T-cell (primary cell): Measurements from ENCODE around the gene PDIA2. TPM values are rescaled to one million over a fixed set of nuclear protein-coding genes. Genes with fewer than 3 reads are reported as not detected.

Experiments used
- ATAC-seq, 4 experiments: fragments of 200-7000 bp in 3 of 4; fragments of 150-1000 bp in 1 of 4; cut with Tn5 transposase; replicated peaks in 1 of 4; 1 replicate in 3 of 4; 2 replicates in 1 of 4; pipeline ENCODE4 v1.10.0; 2021; ENCODE audit warnings: moderate library complexity in 3 of 4, mild to moderate bottlenecking in 2 of 4, moderate number of reproducible peaks in 1 of 4
- CTCF ChIA-PET, 2 donors: fragments of 300-600 bp; sonication (Branson Sonifier 250); formaldehyde crosslinking; loops; one replicate each; lab custom pipeline; 2022; ENCODE audit warnings: antibody characterized with exemption in 2 of 2; lab: Charles Lee
- POLR2A ChIA-PET, 2 donors: fragments of 300-600 bp; sonication (Branson Sonifier 250); formaldehyde crosslinking; loops; one replicate each; lab custom pipeline; 2022; ENCODE audit warnings: antibody characterized with exemption in 2 of 2; lab: Charles Lee
- DNase-seq, 35 experiments: peaks; one replicate each; pipeline versions ENCODE4 v3.0.0 to v3.0.0-alpha.2; 2013 to 2023
- H3K27ac ChIP-seq: one replicate; pipeline ENCODE4 v1.5.1; 2013; ENCODE audit warnings: low read length
- H3K27me3 ChIP-seq, 2 experiments: replicated peaks in 1 of 2; 1 replicate in 1 of 2; 2 replicates in 1 of 2; pipeline versions ENCODE4 v1.6.1 to v1.7.0; 2013; ENCODE audit warnings: low read length in 1 of 2, mixed read lengths in 1 of 2; ENCODE audit not compliant: control insufficient read depth in 2 of 2, insufficient read depth in 2 of 2; ENCODE audit errors: extremely low read depth in 1 of 2
- H3K36me3 ChIP-seq, 2 donors: 1 replicate in 1 of 2; 2 replicates in 1 of 2; pipeline versions ENCODE4 v1.6.1 to v1.7.0; 2013; ENCODE audit warnings: low read length in 1 of 2; ENCODE audit not compliant: control insufficient read depth in 2 of 2, insufficient read depth in 1 of 2; ENCODE audit errors: extremely low read depth in 1 of 2
- H3K4me1 ChIP-seq, 2 experiments: 1 replicate in 1 of 2; 2 replicates in 1 of 2; pipeline versions ENCODE4 v1.6.1 to v1.7.0; 2013; ENCODE audit warnings: low read length in 2 of 2, mixed read lengths in 1 of 2; ENCODE audit not compliant: insufficient read depth in 2 of 2, control insufficient read depth in 1 of 2; ENCODE audit errors: extremely low read depth in 1 of 2
- H3K4me3 ChIP-seq, 2 donors: 1 replicate in 1 of 2; 2 replicates in 1 of 2; pipeline versions ENCODE4 v1.5.1 to v1.7.0; 2013; ENCODE audit warnings: mild to moderate bottlenecking in 2 of 2, low read length in 1 of 2, moderate library complexity in 1 of 2; ENCODE audit not compliant: control insufficient read depth in 1 of 2; ENCODE audit errors: extremely low read depth in 1 of 2
- H3K9me3 ChIP-seq: 2 replicates; pipeline ENCODE4 v1.7.0; 2013
- H3K27ac Mint-ChIP-seq, 2 donors: one replicate each; pipeline ENCODE4 v1.8.0; 2020 to 2021; ENCODE audit warnings: mild to moderate bottlenecking in 2 of 2, mixed read lengths in 2 of 2
- H3K27me3 Mint-ChIP-seq, 2 donors: one replicate each; pipeline ENCODE4 v1.8.0; 2021 to 2022; ENCODE audit warnings: mixed read lengths in 2 of 2
- H3K36me3 Mint-ChIP-seq: one replicate; pipeline ENCODE4 v1.8.0; 2021; ENCODE audit warnings: mixed read lengths
- H3K4me1 Mint-ChIP-seq, 3 donors: one replicate each; pipeline ENCODE4 v1.8.0; 2020 to 2022; ENCODE audit warnings: mixed read lengths in 3 of 3, mild to moderate bottlenecking in 1 of 3
- H3K4me3 Mint-ChIP-seq, 3 donors: one replicate each; pipeline ENCODE4 v1.8.0; 2020 to 2022; ENCODE audit warnings: mild to moderate bottlenecking in 3 of 3, mixed read lengths in 3 of 3, moderate library complexity in 3 of 3
- H3K9me3 Mint-ChIP-seq, 3 donors: one replicate each; pipeline ENCODE4 v1.8.0; 2020 to 2022; ENCODE audit warnings: mixed read lengths in 3 of 3
- whole genome bisulfite sequencing: methylation state at CpG from one replicate; pipeline ENCODE4 v1.1.5; 2013; ENCODE audit warnings: missing lambda C conversion rate; ENCODE audit not compliant: insufficient coverage; 5-methylcytosine and 5-hydroxymethylcytosine counted together
- total RNA-seq, 35 experiments: library from RNA in 6 of 35; stranded (reverse) in 6 of 35; fragments of 120-200 nt in 1 of 35; gene quantifications; one replicate each; pipeline versions ENCODE4 v1.2.1 to v1.2.4 and lab custom pipeline; 2013 to 2026

The PDIA2 gene
- total RNA-seq, 5 donors from 2014 or later (not counting 1 experiment from before 2014, with no cell fraction given): 0.38 to 0.54 (median 0.53) TPM; not detected in 2

DNA sequence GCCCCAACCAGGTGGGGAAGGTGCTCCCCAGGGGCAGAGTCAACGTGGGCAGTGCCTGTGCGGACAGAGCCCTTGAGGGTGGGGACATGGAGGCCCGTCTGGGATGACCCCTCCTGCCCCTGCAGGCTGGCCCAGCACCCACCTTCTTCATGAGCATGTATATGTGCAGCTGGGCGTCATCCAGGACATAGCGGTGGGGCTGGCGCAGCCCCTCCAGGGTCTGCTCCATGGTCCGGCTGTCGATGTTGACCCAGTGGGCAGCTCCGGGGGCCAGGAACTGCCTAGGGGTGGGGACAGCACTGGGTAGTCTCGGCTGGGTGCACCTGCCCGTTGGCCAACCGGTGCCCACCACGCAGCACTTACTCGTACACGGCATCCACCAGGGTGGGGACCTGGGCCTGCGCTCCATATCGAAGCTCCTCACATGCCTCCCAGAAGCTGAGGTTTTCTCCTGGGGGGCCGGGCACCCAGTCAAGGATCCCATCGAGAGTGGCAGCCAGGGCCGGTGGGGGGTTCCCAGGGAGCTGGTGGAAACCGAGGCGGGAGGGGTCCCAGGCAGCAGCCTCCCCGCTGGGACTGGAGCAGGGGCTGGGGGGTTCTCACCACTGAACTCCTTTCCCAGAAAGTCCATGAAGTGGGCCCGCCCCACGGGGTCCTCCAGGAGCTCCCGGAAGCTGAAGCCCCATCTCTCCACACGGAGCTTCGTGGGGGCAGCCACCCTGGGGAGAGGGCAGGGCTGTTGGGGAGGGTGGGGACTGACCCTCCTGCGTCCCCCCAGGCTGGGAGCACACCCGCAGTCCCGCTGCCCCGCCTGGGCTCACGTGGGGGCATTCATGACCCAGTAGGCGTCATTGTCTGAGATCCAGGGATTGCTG lies 12.3 kb upstream of the PDIA2 start:
- Mint-ChIP-seq H3K4me1 (peaks cover 0 to 6% (median 4%) of the 10 kb centered on the region in 3 donors), H3K9me3 (no peaks in the 10 kb centered on the region), H3K27ac (no peak overlapping the region), H3K27me3 (peaks cover 0 to 2% of the 10 kb centered on the region in 2 donors), H3K36me3 (no peaks in the 10 kb centered on the region), H3K4me3 (no peak overlapping the region)
- Histone ChIP-seq H3K27ac (no peak overlapping the region), H3K27me3 (peaks cover 0 to 33% of the 10 kb centered on the region in 2 experiments), H3K36me3 (no peaks in the 10 kb centered on the region), H3K4me1 (peaks cover 0 to 13% of the 10 kb centered on the region in 2 experiments), H3K9me3 (no peaks in the 10 kb centered on the region), H3K4me3 (no peak overlapping the region)
- CTCF ChIA-PET: no interaction called here
- DNase-seq: no peak
- POLR2A ChIA-PET: no interaction called here
- no peak for ATAC-seq
- whole genome bisulfite sequencing: 92% methylated on average over 29 of the region's 34 CpGs

DNA sequence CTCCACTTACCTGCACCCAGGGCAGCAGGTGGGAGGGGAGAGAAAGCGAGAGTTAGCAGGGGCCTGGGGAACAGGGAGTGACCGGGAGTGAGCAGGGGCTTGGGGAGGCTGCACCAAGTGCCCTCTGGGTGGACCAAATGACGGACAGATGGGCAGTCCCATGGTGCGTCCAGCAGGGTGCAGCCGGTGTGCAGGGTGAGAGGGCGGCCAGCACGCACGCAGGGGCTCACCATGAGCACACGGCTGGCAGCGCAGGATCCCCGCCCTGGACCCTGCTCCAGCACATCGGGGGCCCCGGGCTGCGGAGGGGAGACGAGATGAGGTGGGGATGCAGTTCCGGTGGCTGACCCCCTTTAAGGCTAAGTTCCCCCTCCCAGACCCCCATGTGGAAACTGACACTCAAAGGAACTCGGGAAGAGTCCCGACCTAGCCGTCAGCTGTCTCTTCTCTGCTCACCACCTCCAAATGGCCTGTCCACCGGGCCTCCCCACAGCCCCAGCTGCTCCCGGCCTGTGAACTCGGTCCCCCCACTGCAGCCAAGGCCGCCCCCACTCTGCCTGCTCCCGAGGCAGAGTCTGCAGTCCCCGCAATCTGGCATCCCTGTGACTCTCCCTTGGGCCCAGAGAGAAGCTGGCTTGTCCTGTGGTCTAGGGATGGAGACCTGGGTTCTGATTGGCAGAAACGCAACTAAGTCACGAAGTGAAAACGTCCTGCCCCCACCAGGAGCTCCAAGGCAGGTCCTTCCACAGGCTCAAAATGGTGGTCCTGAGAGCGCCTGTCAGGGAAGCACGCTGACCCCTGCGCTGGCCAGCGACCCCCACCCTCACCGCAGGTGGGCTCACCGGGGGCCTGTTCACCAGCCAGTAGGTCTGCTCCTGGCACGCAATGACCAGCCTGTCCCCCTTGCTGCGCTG lies 10.1 kb upstream of the PDIA2 start:
- ChIA-PET CTCF (no interaction called here), POLR2A (no interaction called here)
- Histone ChIP-seq H3K36me3 (no peaks in the 10 kb centered on the region), H3K4me3 (no peak overlapping the region), H3K9me3 (no peaks in the 10 kb centered on the region), H3K4me1 (peaks cover 0 to 11% of the 10 kb centered on the region in 2 experiments), H3K27me3 (peaks cover 0 to 51% of the 10 kb centered on the region in 2 experiments), H3K27ac (no peak overlapping the region)
- Mint-ChIP-seq H3K4me3 (no peak overlapping the region), H3K4me1 (peaks cover 0 to 6% (median 3%) of the 10 kb centered on the region in 3 donors), H3K9me3 (no peaks in the 10 kb centered on the region), H3K27me3 (peaks cover 11 to 14% of the 10 kb centered on the region in 2 donors), H3K27ac (no peak overlapping the region), H3K36me3 (no peaks in the 10 kb centered on the region)
- no peak for ATAC-seq
- 89% methylated on average over 20 of the region's 36 CpGs for WGBS
- no peak for DNase-seq

DNA sequence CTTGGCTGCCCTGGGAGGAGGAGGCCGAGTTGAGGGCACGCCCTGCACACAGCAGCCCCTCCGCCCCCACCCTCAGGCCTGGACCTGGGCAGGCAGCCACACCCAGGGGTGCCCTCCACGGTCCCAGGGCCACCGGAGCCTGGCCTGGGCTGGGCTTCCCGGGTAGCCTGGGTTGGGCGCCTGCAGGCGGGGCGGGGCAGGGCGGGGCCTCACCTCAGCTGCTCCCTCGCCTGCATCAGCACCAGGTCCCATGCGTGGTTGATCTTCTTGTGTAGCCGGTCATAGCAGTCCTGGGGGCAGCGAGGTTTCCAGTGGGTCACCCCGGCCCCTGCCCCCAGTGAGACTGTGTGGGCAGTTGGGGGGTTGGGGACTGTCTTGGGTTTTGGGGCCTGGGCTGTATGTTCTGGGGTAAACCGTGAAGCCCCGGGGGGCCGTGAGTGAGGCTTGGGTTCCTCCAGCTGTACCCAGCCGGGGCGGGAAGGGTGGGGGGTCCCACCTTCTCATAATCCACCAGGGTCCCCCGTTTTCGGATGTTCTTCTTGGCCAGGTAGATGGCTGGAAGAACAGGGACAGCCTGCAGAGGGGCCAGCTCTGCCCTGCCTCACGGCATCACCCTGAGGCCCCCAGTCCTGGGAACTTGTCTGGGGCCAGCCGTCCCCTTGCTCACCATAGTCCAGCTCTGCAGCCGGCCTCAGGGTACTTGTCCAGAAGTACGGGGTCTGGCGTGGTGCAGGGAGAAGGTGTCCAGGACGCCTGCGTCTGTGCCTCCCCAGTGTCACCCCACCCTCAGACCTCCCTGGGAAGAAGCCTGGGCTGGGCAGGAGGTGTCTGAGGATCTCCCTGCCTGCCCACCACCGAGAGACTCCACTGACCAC lies 9.2 kb upstream of the PDIA2 start:
- H3K27ac ChIP-seq: no peak overlapping the region
- peaks cover 0 to 56% of the 10 kb centered on the region in 2 experiments for H3K27me3 ChIP-seq
- ChIA-PET CTCF (no interaction called here), POLR2A (no interaction called here)
- Mint-ChIP-seq H3K4me1 (peaks cover 1 to 7% (median 4%) of the 10 kb centered on the region in 3 donors), H3K27me3 (peaks cover 11 to 18% of the 10 kb centered on the region in 2 donors), H3K4me3 (peak overlapping the region in 1 of 3 donors; percentile 56), H3K9me3 (no peaks in the 10 kb centered on the region), H3K27ac (no peak overlapping the region), H3K36me3 (no peaks in the 10 kb centered on the region)
- H3K4me3 ChIP-seq: no peak overlapping the region
- H3K9me3 ChIP-seq: no peaks in the 10 kb centered on the region
- 81% methylated on average over 19 of the region's 30 CpGs for WGBS
- H3K36me3 ChIP-seq: no peaks in the 10 kb centered on the region
- H3K4me1 ChIP-seq: peaks cover 0 to 15% of the 10 kb centered on the region in 2 experiments
- DNase-seq (no peak), ATAC-seq (no peak)

DNA sequence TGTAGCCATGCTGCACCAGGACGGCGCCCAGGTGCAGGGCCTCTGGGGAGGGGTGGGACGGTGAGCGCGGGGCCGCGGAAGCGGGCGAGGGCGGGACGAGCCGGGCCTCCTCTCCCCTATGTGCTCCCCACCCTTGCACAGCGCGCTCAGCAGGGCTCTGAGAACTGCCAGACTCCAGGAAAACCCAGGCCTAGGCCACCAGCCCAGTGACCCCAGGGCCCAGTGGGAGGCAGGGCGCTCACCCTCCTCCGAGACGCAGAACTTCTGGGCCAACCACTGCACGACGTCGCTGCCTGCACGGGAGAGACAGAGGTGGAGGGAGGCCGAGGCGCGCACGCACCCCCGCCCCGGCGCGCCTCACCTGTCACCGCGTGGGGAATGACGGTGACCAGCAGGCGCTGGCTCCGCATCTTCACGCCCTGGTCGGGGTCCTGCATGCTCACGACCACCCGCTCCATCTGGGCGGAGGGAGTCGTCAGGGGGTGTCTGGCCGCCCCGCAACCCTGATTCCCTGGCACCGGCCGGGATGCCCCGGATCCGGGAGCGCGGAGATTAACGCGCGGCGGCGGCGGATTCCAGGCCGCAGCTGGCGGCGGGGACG lies 7.8 kb upstream of the PDIA2 start:
- Mint-ChIP-seq H3K9me3 (no peaks in the 10 kb centered on the region), H3K27me3 (peaks cover 16 to 22% of the 10 kb centered on the region in 2 donors), H3K27ac (no peak overlapping the region), H3K4me3 (peak overlapping the region in 2 of 3 donors; percentile 56 to 58), H3K36me3 (no peaks in the 10 kb centered on the region), H3K4me1 (peaks cover 8 to 15% (median 10%) of the 10 kb centered on the region in 3 donors)
- no peaks in the 10 kb centered on the region for H3K9me3 ChIP-seq
- peak overlapping the region in 1 of 2 donors; percentile 49 for H3K4me3 ChIP-seq
- ATAC-seq: peak; percentile 31 to 41 (median 38)
- CTCF ChIA-PET: no interaction called here
- H3K27me3 ChIP-seq: peaks cover 0 to 70% of the 10 kb centered on the region in 2 experiments
- no peaks in the 10 kb centered on the region for H3K36me3 ChIP-seq
- DNase-seq: peak in 4 of 35 experiments; percentile 11 to 32 (median 24)
- H3K27ac ChIP-seq: no peak overlapping the region
- H3K4me1 ChIP-seq: peaks cover 0 to 28% of the 10 kb centered on the region in 2 experiments
- 2% methylated on average over 51 of the region's 58 CpGs for WGBS
- POLR2A ChIA-PET: no interaction called here

DNA sequence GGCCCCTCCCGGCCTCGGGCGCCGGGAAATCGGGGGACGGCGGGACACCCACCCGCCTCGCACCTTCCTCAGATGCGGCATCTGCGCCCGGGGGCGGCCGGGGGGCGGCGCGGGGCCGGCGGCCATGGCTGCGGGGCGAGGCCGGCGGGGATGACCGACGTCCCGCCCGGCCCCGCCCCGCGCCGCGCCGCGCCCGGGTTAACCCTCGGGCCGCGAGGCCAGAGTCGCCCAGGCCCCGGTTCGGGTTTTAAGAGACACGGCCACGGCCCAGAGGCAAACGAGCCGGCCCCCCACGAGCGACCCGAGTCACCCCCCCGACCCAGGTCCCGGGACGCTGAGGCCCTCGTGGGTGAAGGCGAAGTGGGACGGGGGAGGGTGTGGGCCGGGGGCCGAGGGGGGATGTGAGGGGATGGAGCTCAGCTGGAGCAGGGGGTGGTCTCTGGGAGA lies 7.2 kb upstream of the PDIA2 start, which contains the start of gene RGS11:
Gene RGS11 (minus strand): TSS at position 159 of the 447 bp plus-strand sequence. CDS start 33 bp downstream, at position 126.
- ATAC-seq (no peak), DNase-seq (no peak)
- ChIA-PET CTCF (no interaction called here), POLR2A (no interaction called here)
- no peaks in the 10 kb centered on the region for H3K36me3 Mint-ChIP-seq
- Histone ChIP-seq H3K4me1 (peaks cover 0 to 30% of the 10 kb centered on the region in 2 experiments), H3K9me3 (no peaks in the 10 kb centered on the region), H3K27ac (no peak within 1 kb of the TSS), H3K36me3 (no peaks in the 10 kb centered on the region), H3K4me3 (peak within 1 kb of the TSS in 1 of 2 donors; percentile 49), H3K27me3 (peaks cover 0 to 71% of the 10 kb centered on the region in 2 experiments)
- no peaks in the 10 kb centered on the region for H3K9me3 Mint-ChIP-seq
- peak within 1 kb of the TSS; percentile 57 to 70 (median 58) for H3K4me3 Mint-ChIP-seq
- WGBS: 7% methylated on average over 55 of the region's 56 CpGs
- peaks cover 8 to 15% (median 10%) of the 10 kb centered on the region in 3 donors for H3K4me1 Mint-ChIP-seq
- peaks cover 16 to 22% of the 10 kb centered on the region in 2 donors for H3K27me3 Mint-ChIP-seq
- H3K27ac Mint-ChIP-seq: peak within 1 kb of the TSS in 1 of 2 donors; percentile 52
